ENCODE results near the gene MRPS22. TPM values are rescaled to one million over a fixed set of nuclear protein-coding genes. Genes with fewer than 3 reads are reported as not detected.

Gene MRPS22
- total and polyA plus RNA-seq, 9 of the 15 experiments (the other 6 are each of a cell fraction or from before 2014, with no cell fraction given): 148 to 397 (median 229) TPM

DNA sequence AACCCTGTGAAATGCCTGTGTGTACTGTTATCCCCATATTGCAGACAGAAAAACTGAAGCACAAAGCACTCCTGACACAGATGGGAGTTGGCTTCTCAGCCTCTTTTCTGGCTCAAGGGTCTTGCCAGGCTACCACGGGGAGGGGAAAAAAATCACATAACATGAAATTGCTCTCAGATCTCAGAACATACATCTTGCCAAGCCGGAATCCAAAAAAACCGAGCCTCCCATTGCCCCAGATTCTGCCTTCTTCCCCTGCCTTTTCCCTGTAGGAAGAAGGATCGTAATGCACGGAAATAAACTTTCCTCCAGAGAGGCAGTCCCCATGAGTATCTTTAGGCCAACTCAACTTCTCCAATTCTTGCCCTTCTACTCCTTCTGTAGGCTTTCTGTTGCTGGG is 16.6 kb upstream of the MRPS22 start:
- DNase-seq (ENCODE audit: extremely low read depth in 1 of 4, low spot score in 3 of 4) (no peak), ATAC-seq (no peak), FAIRE-seq (no peak)
- Histone ChIP-seq H3K4me1 (replicated peaks in 1 of 2; ENCODE audit: control insufficient read depth in 2 of 2, insufficient read depth in 2 of 2, low read length in 2 of 2) (peaks cover 16 to 29% of the 10 kb centered on the region in 2 experiments; a peak in 4 of 5 replicates), H3K36me3 (ENCODE audit: control insufficient read depth, insufficient read depth, low read length) (no peaks in the 10 kb centered on the region; the same call in 2 of the 3 replicates), H3K27me3 (ENCODE audit: control insufficient read depth in 2 of 2, insufficient read depth in 2 of 2, low read length in 2 of 2) (no peaks in the 10 kb centered on the region), H3K9ac (ENCODE audit: insufficient read depth in 1 of 2, low read depth in 2 of 2, low read length in 2 of 2) (no peak overlapping the region), H3K4me3 (no peak overlapping the region), H4K20me1 (replicated peaks; ENCODE audit: control insufficient read depth, insufficient read depth, low read length) (no peaks in the 10 kb centered on the region), H3K4me2 (ENCODE audit: insufficient read depth, low read length) (no peak overlapping the region), H3K79me2 (ENCODE audit: control insufficient read depth, insufficient read depth, low read length) (no peaks in the 10 kb centered on the region), H3K27ac (ENCODE audit: extremely low read depth, low read depth, low read length) (no peak overlapping the region), H3K9me3 (replicated peaks; ENCODE audit: control insufficient read depth, insufficient read depth, low read depth, low read length) (no peaks in the 10 kb centered on the region), H2AFZ (ENCODE audit: low read depth, low read length) (no peak overlapping the region; the same call in 1 of the 2 replicates), H3K9me1 (ENCODE audit: control insufficient read depth, insufficient read depth, low read length) (no peaks in the 10 kb centered on the region)
- WGBS (ENCODE audit: insufficient coverage, low coverage, missing lambda C conversion rate): 87% methylated on average over 5 of the region's 5 CpGs
- ChIA-PET CTCF (ENCODE audit: low intra/inter-chr PET ratio) (no interaction called here), POLR2A (interaction anchor here (0.6 to 0.9 kb wide), 2 partner anchors 35 to 66 kb away, joined by 3 read pairs; no protein-coding TSS in a partner anchor)
- BruUV-seq (replicated peaks): no TSS peak
- TF ChIP-seq NFYB (IDR thresholded peaks at IDR 0.05; ENCODE audit: extremely low read depth, insufficient read length) (no peak), CBX1 (IDR thresholded peaks at IDR 0.05; ENCODE audit: low read depth) (no peak), SMAD1 (IDR thresholded peaks at IDR 0.05; ENCODE audit: low read depth, low read length, partially characterized antibody) (no peak), NFATC3 (IDR thresholded peaks at IDR 0.05) (no peak), XRCC4 (IDR thresholded peaks at IDR 0.05; ENCODE audit: extremely low read depth, insufficient read depth, insufficient read length) (no peak), ZNF175 (CRISPR knock-in tag; IDR thresholded peaks at IDR 0.05; ENCODE audit: low read depth) (no peak), TEAD2 (tag; IDR thresholded peaks at IDR 0.05) (no peak), PTBP1 (IDR thresholded peaks at IDR 0.05; ENCODE audit: low read depth, low read length) (no peak), IRF2 (CRISPR knock-in tag; IDR thresholded peaks at IDR 0.05) (no peak), CC2D1A (IDR thresholded peaks at IDR 0.05) (no peak), TBP (optimal IDR thresholded peaks at IDR 0.05; ENCODE audit: low read depth, low read length) (no peak), TOE1 (IDR thresholded peaks at IDR 0.05; ENCODE audit: borderline replicate concordance) (no peak), TOE1 (CRISPR knock-in tag; IDR thresholded peaks at IDR 0.05; ENCODE audit: borderline replicate concordance, low read depth) (no peak), TARDBP (IDR thresholded peaks at IDR 0.05) (no peak), SUPT5H (IDR thresholded peaks at IDR 0.05) (no peak), ELF1 (tag; IDR thresholded peaks at IDR 0.05) (no peak), DACH1 (IDR thresholded peaks at IDR 0.05; ENCODE audit: partially characterized antibody) (no peak), WHSC1 (IDR thresholded peaks at IDR 0.05; ENCODE audit: low read length) (no peak), ZNF551 (CRISPR knock-in tag; IDR thresholded peaks at IDR 0.05) (no peak)
- TF ChIP-seq, protein P1, sequence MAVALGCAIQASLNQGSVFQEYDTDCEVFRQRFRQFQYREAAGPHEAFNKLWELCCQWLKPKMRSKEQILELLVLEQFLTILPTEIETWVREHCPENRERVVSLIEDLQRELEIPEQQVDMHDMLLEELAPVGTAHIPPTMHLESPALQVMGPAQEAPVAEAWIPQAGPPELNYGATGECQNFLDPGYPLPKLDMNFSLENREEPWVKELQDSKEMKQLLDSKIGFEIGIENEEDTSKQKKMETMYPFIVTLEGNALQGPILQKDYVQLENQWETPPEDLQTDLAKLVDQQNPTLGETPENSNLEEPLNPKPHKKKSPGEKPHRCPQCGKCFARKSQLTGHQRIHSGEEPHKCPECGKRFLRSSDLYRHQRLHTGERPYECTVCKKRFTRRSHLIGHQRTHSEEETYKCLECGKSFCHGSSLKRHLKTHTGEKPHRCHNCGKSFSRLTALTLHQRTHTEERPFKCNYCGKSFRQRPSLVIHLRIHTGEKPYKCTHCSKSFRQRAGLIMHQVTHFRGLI (CRISPR knock-in tag; IDR thresholded peaks at IDR 0.05): no peak
- in situ Hi-C loops (cut with MboI) (no loop called here), intact Hi-C loops (cut with micrococcal nuclease) (loop anchor here (5.0 to 10.0 kb wide), 3 partner anchors 102 to 390 kb away; no protein-coding TSS in a partner anchor)
